HG03571 (cell line): ENCODE results near the gene SYMPK.
"Not testable (repeated sequence)": the region's sequence is repeated elsewhere in the genome, so short reads cannot be mapped to it uniquely, and the experiment has no call there.

Experiments
- ATAC-seq: cut with Tn5 transposase; IDR thresholded peaks from one replicate; pipeline ENCODE4 v1.9.1; 2021; ENCODE audit not compliant: unreplicated experiment

SYMPK gene

GRCh38 chr19:45870798-45871197 lies 7.9 kb upstream of the SYMPK start:
- no peak for ATAC-seq

GRCh38 chr19:45867241-45867640 lies 4.3 kb upstream of the SYMPK start:
- ATAC-seq = not testable (repeated sequence)

GRCh38 chr19:45866400-45867176 lies 3.6 kb upstream of the SYMPK start:
- ATAC-seq = no peak

GRCh38 chr19:45865269-45865948 lies 2.5 kb upstream of the SYMPK start:
- ATAC-seq = no peak

- no peak for ATAC-seq
These were observed 1.7 kb upstream of the SYMPK start for GRCh38 chr19:45864629-45865082.

- ATAC-seq = no peak
These were observed 1.1 kb upstream of the SYMPK start, which contains the start of gene FOXA3 for GRCh38 chr19:45863840-45864628. Gene FOXA3, plus strand, starts transcription at chr19:45864326. Its CDS starts 131 bp downstream, at chr19:45864457.

GRCh38 chr19:45863335-45863839 lies 440 bp upstream of the SYMPK start:
- ATAC-seq = no peak

- ATAC-seq = no peak
These were observed 730 bp downstream of the SYMPK start for GRCh38 chr19:45862271-45862563.

DNA sequence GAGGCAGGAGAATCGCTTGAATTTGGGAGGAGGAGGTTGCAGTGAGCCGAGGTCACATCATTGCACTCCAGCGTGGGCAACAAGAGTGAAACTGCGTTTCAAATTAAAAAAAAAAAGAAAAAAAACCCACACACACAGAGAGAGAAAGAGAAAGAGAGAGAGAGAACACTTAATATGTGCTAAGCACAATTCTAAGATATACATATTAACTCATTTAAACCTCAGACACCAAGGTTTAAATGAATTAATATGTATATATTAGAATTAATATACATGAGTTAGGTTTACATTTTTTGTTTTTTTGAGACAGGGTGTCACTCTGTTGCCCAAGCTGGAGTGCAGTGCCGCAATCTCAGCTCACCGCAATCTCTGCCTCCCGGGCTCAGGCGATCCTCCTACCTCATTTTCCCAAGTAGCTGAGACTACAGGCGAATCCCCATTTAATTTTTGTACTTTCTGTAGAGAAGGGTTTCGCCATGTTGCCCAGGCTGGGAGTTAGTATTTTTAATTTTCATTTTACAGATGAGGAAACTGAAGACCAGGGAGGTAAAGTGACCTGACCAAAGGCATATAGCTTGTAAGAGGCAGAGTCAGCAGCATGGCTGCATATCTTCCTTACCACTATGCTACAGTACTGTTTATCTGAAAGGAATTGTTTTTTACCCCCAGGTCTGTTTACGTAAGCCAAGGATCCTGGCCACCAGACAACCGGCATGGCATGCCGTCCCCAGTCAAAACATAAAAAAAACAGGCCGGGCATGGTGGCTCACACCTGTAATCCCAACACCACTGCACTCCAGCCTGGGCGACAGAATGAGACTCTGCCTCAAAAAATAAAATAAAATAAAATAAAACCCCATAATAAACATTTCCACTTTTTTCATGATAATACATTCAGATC lies 2.3 kb downstream of the SYMPK start:
- no peak for ATAC-seq

GRCh38 chr19:45854167-45854778 lies 8.7 kb downstream of the SYMPK start:
- ATAC-seq = no peak

DNA sequence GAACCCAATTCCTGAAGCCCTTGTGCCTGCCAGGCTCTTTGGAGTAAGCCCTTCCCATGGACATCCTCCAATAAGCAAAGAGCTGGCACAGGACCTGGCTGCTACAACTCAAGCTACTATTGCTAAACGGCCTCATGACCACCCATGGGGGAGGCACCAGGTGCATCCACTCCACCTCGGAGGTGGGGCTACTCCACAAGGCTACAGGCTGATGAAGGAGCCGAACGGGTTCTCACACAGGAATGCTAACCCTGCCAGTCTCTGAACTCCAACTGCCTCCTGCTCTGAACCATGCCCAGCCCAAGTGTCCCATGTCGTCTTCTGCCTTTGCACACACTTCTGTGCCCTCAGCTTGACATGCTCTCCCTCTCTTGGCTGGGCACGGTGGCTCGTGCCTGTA lies 10.0 kb downstream of the SYMPK start:
- ATAC-seq = no peak

DNA sequence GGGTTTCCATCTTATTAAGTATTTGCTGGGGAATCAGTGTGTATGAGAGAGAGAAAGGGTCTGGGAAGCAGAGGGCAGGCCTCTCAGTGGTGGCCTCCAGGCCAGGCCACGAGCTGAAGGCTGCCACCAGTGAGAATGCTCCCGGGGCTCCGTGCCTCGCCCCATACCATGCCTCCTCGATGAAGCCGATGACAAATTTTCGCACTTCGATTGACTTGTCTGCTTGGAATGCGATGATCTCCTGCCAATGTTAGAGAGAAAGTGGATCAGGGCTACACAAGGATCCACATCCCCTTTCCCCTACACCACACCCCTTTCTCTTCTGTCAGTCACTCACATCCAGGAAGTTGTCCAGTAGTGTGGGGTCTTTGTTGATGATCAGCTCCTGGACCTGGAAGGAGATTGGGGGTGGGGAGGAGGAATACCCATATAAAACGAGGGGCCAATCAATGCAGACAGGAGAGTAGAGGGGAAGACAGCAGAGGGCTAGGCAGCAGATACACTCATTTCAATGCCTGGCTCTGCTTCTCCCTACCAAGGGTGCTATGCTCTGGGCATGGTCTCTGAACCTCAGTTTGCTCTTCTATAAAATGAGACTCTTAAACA lies 10.7 kb downstream of the SYMPK start:
- no peak for ATAC-seq

DNA sequence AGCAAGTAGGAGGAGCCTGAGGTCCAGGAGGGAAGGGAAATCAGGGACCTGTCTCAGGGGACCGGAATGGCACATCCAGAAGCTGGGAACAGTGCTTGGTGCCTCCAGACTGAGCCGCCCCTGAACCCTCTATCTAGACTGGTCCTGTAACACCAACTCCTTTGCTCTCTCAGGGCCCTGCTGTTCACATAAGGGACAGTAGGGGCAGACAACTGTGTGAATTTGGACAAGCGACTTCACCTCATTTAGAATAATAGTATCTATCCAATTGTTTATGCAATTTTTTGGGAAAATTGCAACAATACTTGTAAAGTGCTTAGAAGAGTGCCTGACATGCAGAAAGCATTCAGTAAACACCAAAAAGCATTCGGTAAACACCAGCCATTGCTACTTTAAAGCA lies 14.0 kb downstream of the SYMPK start:
- no peak for ATAC-seq

DNA sequence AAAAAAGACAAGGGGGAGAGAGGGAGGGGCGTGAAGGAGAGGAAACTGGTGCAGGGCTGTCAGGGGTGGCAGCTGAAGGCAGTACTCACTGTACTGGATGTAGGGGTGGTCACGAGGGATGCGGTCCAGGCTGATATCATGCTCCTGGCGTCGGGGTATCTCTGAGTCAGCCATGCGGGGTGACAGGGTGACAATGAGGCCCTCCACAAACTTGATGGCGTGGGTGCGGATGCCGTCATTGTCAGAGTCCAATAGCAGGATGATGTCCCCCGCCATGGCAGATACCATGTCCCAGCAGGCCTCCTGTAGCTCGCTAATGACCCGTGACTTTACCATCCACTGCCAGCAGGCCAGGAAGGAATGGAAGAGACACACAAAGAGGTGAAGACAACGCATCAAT lies 15.3 kb downstream of the SYMPK start:
- ATAC-seq = no peak

- no peak for ATAC-seq
These were observed 20.7 kb downstream of the SYMPK start for GRCh38 chr19:45842198-45842597.

- no peak for ATAC-seq
These were observed 28.0 kb downstream of the SYMPK start for GRCh38 chr19:45834970-45835369.

- ATAC-seq = no peak
These were observed 34.0 kb downstream of the SYMPK start for GRCh38 chr19:45828945-45829344.

- ATAC-seq = no peak
These were observed 34.4 kb downstream of the SYMPK start for GRCh38 chr19:45828523-45828922.

GRCh38 chr19:45827459-45828093 lies 35.4 kb downstream of the SYMPK start:
- no peak for ATAC-seq
